Measurements from ENCODE around the gene VLDLR. TPM values are rescaled to one million over a fixed set of nuclear protein-coding genes. Genes with fewer than 3 reads are reported as not detected.

The VLDLR gene
- total RNA-seq, 2 donors from 2014 or later: 29.5 to 38.7 TPM

GRCh38 chr9:2673161-2673560 is 51.6 kb downstream of the VLDLR start:
- Histone ChIP-seq H3K4me1 (ENCODE audit: control insufficient read depth, insufficient read depth, low read length) (no peaks in the 10 kb centered on the region), H3K27me3 (ENCODE audit: control insufficient read depth, insufficient read depth, low read length, poor library complexity, severe bottlenecking) (no peaks in the 10 kb centered on the region), H3K27ac (ENCODE audit: low read depth, low read length) (no peak overlapping the region), H3K36me3 (ENCODE audit: control insufficient read depth, insufficient read depth, low read length) (no peaks in the 10 kb centered on the region), H3K4me3 (ENCODE audit: low read length) (no peak overlapping the region), H3K9ac (ENCODE audit: extremely low read depth, low read length, poor library complexity, severe bottlenecking) (no peak overlapping the region), H3K9me3 (ENCODE audit: control insufficient read depth, low read length) (peaks cover under 1% of the 10 kb centered on the region)
- no peak for DNase-seq
- H3K4me3 Mint-ChIP-seq: no peak overlapping the region
- 94 to 100% methylated on average over 1 to 2 of the region's 3 CpGs for WGBS, 2 experiments (ENCODE audit: insufficient coverage in 1 of 2, insufficient read length in 1 of 2)
- H3K36me3 Mint-ChIP-seq (ENCODE audit: low read depth): peaks cover 2% of the 10 kb centered on the region
- no peak for TF ChIP-seq CTCF (conservative IDR thresholded peaks at IDR 0.05)
- peaks cover 2% of the 10 kb centered on the region for H3K9me3 Mint-ChIP-seq
- peaks cover 13% of the 10 kb centered on the region for H3K4me1 Mint-ChIP-seq
- H3K27me3 Mint-ChIP-seq (ENCODE audit: insufficient read depth): no peaks in the 10 kb centered on the region
- H3K27ac Mint-ChIP-seq: no peak overlapping the region

- H3K4me1 ChIP-seq (ENCODE audit: control insufficient read depth, insufficient read depth, low read length): no peaks in the 10 kb centered on the region
- Mint-ChIP-seq H3K9me3 (no peaks in the 10 kb centered on the region), H3K27ac (no peak overlapping the region), H3K4me1 (peaks cover 21% of the 10 kb centered on the region), H3K36me3 (ENCODE audit: low read depth) (no peaks in the 10 kb centered on the region), H3K27me3 (ENCODE audit: insufficient read depth) (no peaks in the 10 kb centered on the region), H3K4me3 (no peak overlapping the region)
- no peak overlapping the region for H3K27ac ChIP-seq (ENCODE audit: low read depth, low read length)
- WGBS, 2 experiments (ENCODE audit: insufficient coverage in 1 of 2, insufficient read length in 1 of 2): 93 to 98% methylated on average over 5 to 7 of the region's 9 CpGs
- no peaks in the 10 kb centered on the region for H3K9me3 ChIP-seq (ENCODE audit: control insufficient read depth, low read length)
- no peak for DNase-seq
- TF ChIP-seq CTCF (conservative IDR thresholded peaks at IDR 0.05): no peak
- H3K9ac ChIP-seq (ENCODE audit: extremely low read depth, low read length, poor library complexity, severe bottlenecking): no peak overlapping the region
- H3K36me3 ChIP-seq (ENCODE audit: control insufficient read depth, insufficient read depth, low read length): no peaks in the 10 kb centered on the region
- no peak overlapping the region for H3K4me3 ChIP-seq (ENCODE audit: low read length)
- H3K27me3 ChIP-seq (ENCODE audit: control insufficient read depth, insufficient read depth, low read length, poor library complexity, severe bottlenecking): no peaks in the 10 kb centered on the region
These were observed 52.7 kb downstream of the VLDLR start for GRCh38 chr9:2674141-2674824.

- Histone ChIP-seq H3K27me3 (ENCODE audit: control insufficient read depth, insufficient read depth, low read length, poor library complexity, severe bottlenecking) (no peaks in the 10 kb centered on the region), H3K4me1 (ENCODE audit: control insufficient read depth, insufficient read depth, low read length) (no peaks in the 10 kb centered on the region), H3K9me3 (ENCODE audit: control insufficient read depth, low read length) (no peaks in the 10 kb centered on the region), H3K4me3 (ENCODE audit: low read length) (no peak overlapping the region), H3K9ac (ENCODE audit: extremely low read depth, low read length, poor library complexity, severe bottlenecking) (no peak overlapping the region), H3K27ac (ENCODE audit: low read depth, low read length) (no peak overlapping the region), H3K36me3 (ENCODE audit: control insufficient read depth, insufficient read depth, low read length) (no peaks in the 10 kb centered on the region)
- DNase-seq: no peak
- Mint-ChIP-seq H3K36me3 (ENCODE audit: low read depth) (no peaks in the 10 kb centered on the region), H3K4me1 (peaks cover 21% of the 10 kb centered on the region), H3K4me3 (no peak overlapping the region), H3K27me3 (ENCODE audit: insufficient read depth) (no peaks in the 10 kb centered on the region), H3K27ac (no peak overlapping the region), H3K9me3 (peaks cover 2% of the 10 kb centered on the region)
- TF ChIP-seq CTCF (conservative IDR thresholded peaks at IDR 0.05): no peak
- 79% methylated on average over 1 of the region's 1 CpG; no CpG with 5 or more reads in 1 of the 2 experiments for WGBS, 2 experiments (ENCODE audit: insufficient coverage in 1 of 2, insufficient read length in 1 of 2)
These were observed 54.2 kb downstream of the VLDLR start for GRCh38 chr9:2675834-2676233.
